Activated gamma-delta T cell (primary cell): Measurements from ENCODE around the gene RAB7A.
"Not testable (repeated sequence)": the region's sequence is repeated elsewhere in the genome, so short reads cannot be mapped to it uniquely, and the experiment has no call there.

Experiments
- DNase-seq: peaks from one replicate; lab custom pipeline; 2025; lab: John Stamatoyannopoulos, UW

The RAB7A gene

GRCh38 chr3:128753715-128754114, 27.7 kb downstream of the RAB7A start:
- DNase-seq, result no peak

- DNase-seq, result no peak
Measured at GRCh38 chr3:128760042-128760441, 34.1 kb downstream of the RAB7A start.

GRCh38 chr3:128760881-128761280, 34.9 kb downstream of the RAB7A start:
- DNase-seq, result no peak

GRCh38 chr3:128761392-128761791, 35.4 kb downstream of the RAB7A start:
- DNase-seq, result no peak

- DNase-seq, result no peak
Measured at GRCh38 chr3:128763967-128764366, 38.0 kb downstream of the RAB7A start.

GRCh38 chr3:128764863-128765262, 38.9 kb downstream of the RAB7A start:
- no peak for DNase-seq

GRCh38 chr3:128767094-128767750, 41.2 kb downstream of the RAB7A start:
- no peak for DNase-seq

GRCh38 chr3:128768471-128768870, 42.5 kb downstream of the RAB7A start:
- no peak for DNase-seq

- no peak for DNase-seq
Measured at GRCh38 chr3:128770387-128770786, 44.4 kb downstream of the RAB7A start.

GRCh38 chr3:128773189-128773588, 47.2 kb downstream of the RAB7A start:
- not testable (repeated sequence) for DNase-seq

- not testable (repeated sequence) for DNase-seq
Measured at GRCh38 chr3:128773592-128773991, 47.6 kb downstream of the RAB7A start.

- no peak for DNase-seq
Measured at GRCh38 chr3:128775241-128775640, 49.3 kb downstream of the RAB7A start.

- no peak for DNase-seq
Measured at GRCh38 chr3:128775906-128776542, 50.0 kb downstream of the RAB7A start.

GRCh38 chr3:128780101-128780837, 54.3 kb downstream of the RAB7A start:
- no peak for DNase-seq

- DNase-seq, result no peak
Measured at GRCh38 chr3:128781164-128781563, 55.2 kb downstream of the RAB7A start.

- DNase-seq, result no peak
Measured at GRCh38 chr3:128782282-128783146, 56.5 kb downstream of the RAB7A start.

GRCh38 chr3:128783774-128784173, 57.8 kb downstream of the RAB7A start:
- DNase-seq, result no peak

- DNase-seq, result no peak
Measured at GRCh38 chr3:128784232-128784631, 58.2 kb downstream of the RAB7A start.

- no peak for DNase-seq
Measured at GRCh38 chr3:128784843-128785242, 58.9 kb downstream of the RAB7A start.

GRCh38 chr3:128786434-128787020, 60.5 kb downstream of the RAB7A start:
- DNase-seq, result no peak
